ENCODE data around the gene THSD7A.

THSD7A gene

DNA sequence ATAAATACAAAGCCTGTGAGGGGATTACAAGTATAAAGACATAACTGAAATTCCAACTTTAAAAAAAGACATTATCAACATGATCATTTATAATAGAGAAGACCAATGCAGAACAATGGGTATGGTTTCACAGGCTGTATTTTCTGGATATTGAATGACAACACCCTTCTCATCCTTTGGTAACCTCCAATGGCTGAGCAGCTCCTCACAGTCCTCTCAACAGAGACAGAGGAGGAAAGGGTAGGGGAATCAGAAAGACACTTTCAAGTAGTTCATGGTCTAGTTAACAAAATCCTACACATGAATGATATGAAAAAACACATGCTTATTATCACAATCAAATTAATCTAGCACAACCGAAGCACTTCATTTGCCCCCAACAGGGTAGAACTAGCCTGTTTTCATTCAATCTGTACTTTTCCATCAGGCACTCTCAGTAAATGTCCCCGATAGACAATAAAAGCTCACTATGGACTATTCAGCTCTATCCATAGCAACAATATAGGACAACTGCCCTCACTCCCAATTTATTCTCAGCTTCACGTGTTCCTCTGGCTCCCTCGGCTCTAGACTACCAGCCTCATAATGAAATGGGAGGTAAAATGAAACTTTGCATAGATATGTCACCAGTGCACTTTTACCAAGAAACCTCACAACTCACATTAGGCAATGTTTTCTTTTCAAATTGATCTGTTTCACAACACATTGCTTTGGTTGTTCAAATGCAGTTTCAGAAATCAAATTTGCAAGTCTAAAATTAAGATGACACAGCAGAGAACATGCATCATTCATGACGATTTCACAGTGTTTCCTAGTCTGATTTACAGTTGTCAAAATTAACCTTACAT lies 211.4 kb downstream of the THSD7A start:
- no peak overlapping the region for H3K27ac ChIP-seq
- TF ChIP-seq CTCF (conservative IDR thresholded peaks at IDR 0.05) = no peak

DNA sequence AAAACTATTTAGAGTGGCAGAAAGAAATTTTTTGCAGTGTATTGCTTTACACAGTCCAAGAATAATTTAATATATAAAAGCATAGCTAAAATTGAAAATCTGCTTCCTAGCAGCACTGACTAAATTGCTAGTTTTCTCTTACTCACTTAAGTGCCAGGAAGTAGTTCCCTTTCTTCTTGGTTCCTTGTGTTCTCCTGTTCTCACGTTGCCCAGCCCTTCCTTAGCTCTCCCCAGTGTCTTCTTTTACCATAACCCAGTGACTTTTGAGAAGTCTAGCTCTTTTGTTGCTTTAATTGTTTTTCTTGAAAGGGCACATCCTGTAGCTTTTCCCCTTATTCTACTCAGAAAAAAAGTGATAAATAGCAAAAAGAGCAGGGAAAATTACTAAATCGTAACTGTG lies 215.5 kb downstream of the THSD7A start:
- H3K27ac ChIP-seq = no peak overlapping the region
- no peak for TF ChIP-seq CTCF (conservative IDR thresholded peaks at IDR 0.05)

DNA sequence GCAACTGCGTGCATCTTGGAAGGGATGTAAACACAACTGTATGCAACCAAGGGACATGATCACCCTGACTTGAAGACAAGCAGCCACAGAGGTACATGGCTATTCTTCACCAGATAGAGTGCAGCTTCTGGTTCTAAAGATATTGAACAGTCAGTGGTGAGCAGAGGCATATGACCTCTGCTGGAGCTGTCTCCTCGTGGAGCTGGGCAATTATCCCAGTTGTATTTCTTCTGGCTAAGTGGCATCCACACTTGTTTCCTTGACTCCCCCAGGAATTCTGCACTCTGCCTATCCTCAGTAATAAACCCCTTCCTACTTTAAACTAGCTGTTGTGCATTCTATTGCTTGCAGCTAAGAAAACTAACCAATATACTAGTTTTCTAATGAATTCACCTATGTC lies 216.8 kb downstream of the THSD7A start:
- no peak for TF ChIP-seq CTCF (conservative IDR thresholded peaks at IDR 0.05)
- H3K27ac ChIP-seq = no peak overlapping the region

DNA sequence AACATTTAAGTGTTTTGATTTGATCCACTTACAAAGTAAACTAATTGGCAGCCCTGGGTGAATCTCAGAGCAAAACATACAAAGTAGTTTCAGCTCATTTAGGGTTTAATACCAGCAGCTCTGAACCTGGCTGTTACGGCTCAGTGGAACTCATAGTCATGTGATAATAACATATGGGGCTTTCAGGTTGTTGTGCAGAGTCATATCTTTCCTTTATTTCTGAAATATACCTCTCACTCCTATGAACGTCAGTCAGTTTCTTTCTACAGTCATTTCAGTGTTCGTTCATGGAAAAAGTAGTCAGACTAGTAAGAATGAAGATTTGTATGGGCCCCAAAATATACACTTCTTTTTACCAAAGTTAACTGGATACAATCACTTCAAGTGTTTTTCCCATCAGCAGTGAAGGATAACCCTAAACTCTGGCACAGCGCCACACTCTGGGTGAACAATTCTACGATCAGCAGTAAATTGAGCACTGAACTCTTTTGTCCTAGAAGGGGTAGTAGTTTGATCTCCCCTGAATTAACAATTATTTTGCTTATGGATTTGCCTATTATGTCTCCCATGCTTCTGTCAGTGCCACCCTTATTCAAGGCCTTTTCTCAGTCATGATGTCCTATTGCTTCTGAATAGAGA lies 218.6 kb downstream of the THSD7A start:
- H3K27ac ChIP-seq = no peak overlapping the region
- no peak for TF ChIP-seq CTCF (conservative IDR thresholded peaks at IDR 0.05)

DNA sequence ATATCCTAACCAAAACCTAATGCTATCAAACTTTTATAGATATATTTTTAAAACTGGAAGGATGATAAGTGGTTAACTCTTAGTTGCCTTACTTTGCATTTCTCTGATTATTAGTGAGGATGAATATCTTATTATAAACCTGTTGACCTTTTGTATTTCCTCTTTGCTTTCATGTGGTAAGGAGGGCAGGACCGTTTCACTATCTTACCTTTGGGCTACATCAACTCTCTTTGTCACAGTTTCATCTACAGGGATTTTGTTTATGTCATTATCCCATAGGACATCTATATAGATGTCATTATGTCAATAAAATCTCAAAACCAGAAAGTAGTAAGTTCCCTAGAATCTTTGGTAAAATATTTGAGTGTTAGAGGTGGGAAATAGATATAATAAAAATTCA lies 219.3 kb downstream of the THSD7A start:
- no peak overlapping the region for H3K27ac ChIP-seq
- no peak for TF ChIP-seq CTCF (conservative IDR thresholded peaks at IDR 0.05)

- no peak for TF ChIP-seq CTCF (conservative IDR thresholded peaks at IDR 0.05)
- H3K27ac ChIP-seq = no peak overlapping the region
Measured at GRCh38 chr7:11609096-11609670, 222.8 kb downstream of the THSD7A start.

- H3K27ac ChIP-seq = no peak overlapping the region
- TF ChIP-seq CTCF (conservative IDR thresholded peaks at IDR 0.05) = no peak
Measured at GRCh38 chr7:11607686-11608085, 224.3 kb downstream of the THSD7A start.

Data from VCaP (cell line).